ENCODE measurements around the gene NDST3. TPM values are rescaled to one million over a fixed set of nuclear protein-coding genes. Genes with fewer than 3 reads are reported as not detected.

Gene NDST3
- total and polyA plus RNA-seq, 2 of the 13 experiments (the other 11 are each of a cell fraction or from before 2014, with no cell fraction given), result not detected

DNA sequence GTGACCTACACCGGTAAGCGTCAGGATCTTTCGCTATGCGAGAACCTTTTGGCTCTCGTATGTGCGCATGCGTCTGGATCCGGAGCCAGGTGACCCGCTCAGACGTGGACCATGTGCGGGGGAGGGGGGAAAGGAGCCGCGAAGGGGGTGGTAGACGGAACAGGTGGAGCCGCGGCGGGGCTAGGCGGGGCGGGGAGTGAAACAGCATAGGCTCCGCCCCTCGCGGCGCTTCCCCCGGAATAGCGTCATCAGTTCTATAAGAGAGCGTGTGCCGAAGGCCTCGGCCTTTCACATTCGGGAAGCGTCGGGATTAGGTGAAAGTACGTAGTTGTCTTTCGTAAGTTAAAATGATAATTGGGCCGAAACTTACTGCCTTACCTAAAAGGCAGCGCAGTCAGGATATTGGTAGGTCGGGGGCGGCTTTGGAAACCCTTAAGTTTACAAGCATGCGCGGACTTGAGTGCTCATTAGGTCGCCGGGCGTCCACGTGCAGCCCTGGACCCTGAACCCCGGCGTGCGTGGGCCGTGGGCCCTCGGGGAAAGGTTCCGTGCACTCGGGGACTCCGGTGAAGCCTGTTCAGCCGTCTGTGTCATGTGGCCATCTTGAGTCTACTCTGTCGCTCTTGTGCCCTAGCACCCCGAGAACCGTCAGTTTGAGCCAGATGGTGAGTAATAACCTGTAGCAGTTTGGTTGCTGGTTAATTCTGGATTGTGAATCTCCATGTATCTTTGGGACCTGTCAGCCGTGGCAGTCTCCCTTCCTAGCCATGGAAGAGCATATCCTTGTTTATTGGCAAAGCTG lies 244.4 kb downstream of the NDST3 start (continued):
- TF ChIP-seq, protein P1, sequence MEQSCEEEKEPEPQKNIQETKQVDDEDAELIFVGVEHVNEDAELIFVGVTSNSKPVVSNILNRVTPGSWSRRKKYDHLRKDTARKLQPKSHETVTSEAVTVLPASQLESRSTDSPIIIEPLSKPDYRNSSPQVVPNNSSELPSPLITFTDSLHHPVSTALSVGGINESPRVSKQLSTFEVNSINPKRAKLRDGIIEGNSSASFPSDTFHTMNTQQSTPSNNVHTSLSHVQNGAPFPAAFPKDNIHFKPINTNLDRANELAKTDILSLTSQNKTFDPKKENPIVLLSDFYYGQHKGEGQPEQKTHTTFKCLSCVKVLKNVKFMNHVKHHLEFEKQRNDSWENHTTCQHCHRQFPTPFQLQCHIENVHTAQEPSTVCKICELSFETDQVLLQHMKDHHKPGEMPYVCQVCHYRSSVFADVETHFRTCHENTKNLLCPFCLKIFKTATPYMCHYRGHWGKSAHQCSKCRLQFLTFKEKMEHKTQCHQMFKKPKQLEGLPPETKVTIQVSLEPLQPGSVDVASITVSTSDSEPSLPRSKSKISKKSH (CRISPR knock-in tag; IDR thresholded peaks at IDR 0.05; ENCODE audit: borderline replicate concordance), result no peak
- peak; percentile 42 for TF ChIP-seq SRSF1 (optimal IDR thresholded peaks at IDR 0.05; ENCODE audit: low read depth, low read length)
- peak; percentile 57; the same call in 1 of the 2 replicates for TF ChIP-seq ZNF333 (CRISPR knock-in tag; IDR thresholded peaks at IDR 0.05; ENCODE audit: borderline replicate concordance)
- TF ChIP-seq, protein P2, sequence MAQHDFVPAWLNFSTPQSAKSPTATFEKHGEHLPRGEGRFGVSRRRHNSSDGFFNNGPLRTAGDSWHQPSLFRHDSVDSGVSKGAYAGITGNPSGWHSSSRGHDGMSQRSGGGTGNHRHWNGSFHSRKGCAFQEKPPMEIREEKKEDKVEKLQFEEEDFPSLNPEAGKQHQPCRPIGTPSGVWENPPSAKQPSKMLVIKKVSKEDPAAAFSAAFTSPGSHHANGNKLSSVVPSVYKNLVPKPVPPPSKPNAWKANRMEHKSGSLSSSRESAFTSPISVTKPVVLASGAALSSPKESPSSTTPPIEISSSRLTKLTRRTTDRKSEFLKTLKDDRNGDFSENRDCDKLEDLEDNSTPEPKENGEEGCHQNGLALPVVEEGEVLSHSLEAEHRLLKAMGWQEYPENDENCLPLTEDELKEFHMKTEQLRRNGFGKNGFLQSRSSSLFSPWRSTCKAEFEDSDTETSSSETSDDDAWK (CRISPR knock-in tag; IDR thresholded peaks at IDR 0.05), result no peak
- peak; percentile 80 for TF ChIP-seq BRD4 (CRISPR knock-in tag; IDR thresholded peaks at IDR 0.05)
- peak; percentile 78 for TF ChIP-seq IRF2 (CRISPR knock-in tag; IDR thresholded peaks at IDR 0.05)
- no peak for TF ChIP-seq ZNF264 (CRISPR knock-in tag; IDR thresholded peaks at IDR 0.05)
- no peak for TF ChIP-seq SAFB2 (CRISPR knock-in tag; IDR thresholded peaks at IDR 0.05; ENCODE audit: borderline replicate concordance, low read depth)
- TF ChIP-seq, protein P3, sequence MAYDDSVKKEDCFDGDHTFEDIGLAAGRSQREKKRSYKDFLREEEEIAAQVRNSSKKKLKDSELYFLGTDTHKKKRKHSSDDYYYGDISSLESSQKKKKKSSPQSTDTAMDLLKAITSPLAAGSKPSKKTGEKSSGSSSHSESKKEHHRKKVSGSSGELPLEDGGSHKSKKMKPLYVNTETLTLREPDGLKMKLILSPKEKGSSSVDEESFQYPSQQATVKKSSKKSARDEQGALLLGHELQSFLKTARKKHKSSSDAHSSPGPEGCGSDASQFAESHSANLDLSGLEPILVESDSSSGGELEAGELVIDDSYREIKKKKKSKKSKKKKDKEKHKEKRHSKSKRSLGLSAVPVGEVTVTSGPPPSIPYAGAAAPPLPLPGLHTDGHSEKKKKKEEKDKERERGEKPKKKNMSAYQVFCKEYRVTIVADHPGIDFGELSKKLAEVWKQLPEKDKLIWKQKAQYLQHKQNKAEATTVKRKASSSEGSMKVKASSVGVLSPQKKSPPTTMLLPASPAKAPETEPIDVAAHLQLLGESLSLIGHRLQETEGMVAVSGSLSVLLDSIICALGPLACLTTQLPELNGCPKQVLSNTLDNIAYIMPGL (CRISPR knock-in tag; IDR thresholded peaks at IDR 0.05; ENCODE audit: borderline replicate concordance in 1 of 2, low read depth in 1 of 2), result peak; percentile 67 to 71
- no peak; the same call in 1 of the 2 replicates for TF ChIP-seq ZNF446 (CRISPR knock-in tag; IDR thresholded peaks at IDR 0.05)
- peak; percentile 63 for TF ChIP-seq GFI1 (CRISPR knock-in tag; IDR thresholded peaks at IDR 0.05; ENCODE audit: borderline replicate concordance)
- TF ChIP-seq RXRA (CRISPR knock-in tag; IDR thresholded peaks at IDR 0.05), result peak; percentile 72
- no peak for TF ChIP-seq PAWR (CRISPR knock-in tag; IDR thresholded peaks at IDR 0.05; ENCODE audit: borderline replicate concordance)
- no peak; the same call in 1 of the 2 replicates for TF ChIP-seq CHD2 (IDR thresholded peaks at IDR 0.05; ENCODE audit: low read depth, low read length)
- no peak for TF ChIP-seq ZFP82 (CRISPR knock-in tag; IDR thresholded peaks at IDR 0.05; ENCODE audit: borderline replicate concordance)
- TF ChIP-seq ZNF343 (CRISPR knock-in tag; IDR thresholded peaks at IDR 0.05), result peak; percentile 59; the same call in 1 of the 2 replicates
- peak; percentile 90 for TF ChIP-seq KLF12 (CRISPR knock-in tag; IDR thresholded peaks at IDR 0.05; ENCODE audit: borderline replicate concordance)
- peak; percentile 94 for TF ChIP-seq SNAI1 (CRISPR knock-in tag; IDR thresholded peaks at IDR 0.05; ENCODE audit: borderline replicate concordance)
- peak in 1 of 2 experiments; percentile 96; a peak in 2 of 4 replicates for TF ChIP-seq KLF16 (CRISPR knock-in tag; IDR thresholded peaks at IDR 0.05)
- TF ChIP-seq ZMYM4 (CRISPR knock-in tag; IDR thresholded peaks at IDR 0.05), result peak; percentile 94
- TF ChIP-seq, protein P4, sequence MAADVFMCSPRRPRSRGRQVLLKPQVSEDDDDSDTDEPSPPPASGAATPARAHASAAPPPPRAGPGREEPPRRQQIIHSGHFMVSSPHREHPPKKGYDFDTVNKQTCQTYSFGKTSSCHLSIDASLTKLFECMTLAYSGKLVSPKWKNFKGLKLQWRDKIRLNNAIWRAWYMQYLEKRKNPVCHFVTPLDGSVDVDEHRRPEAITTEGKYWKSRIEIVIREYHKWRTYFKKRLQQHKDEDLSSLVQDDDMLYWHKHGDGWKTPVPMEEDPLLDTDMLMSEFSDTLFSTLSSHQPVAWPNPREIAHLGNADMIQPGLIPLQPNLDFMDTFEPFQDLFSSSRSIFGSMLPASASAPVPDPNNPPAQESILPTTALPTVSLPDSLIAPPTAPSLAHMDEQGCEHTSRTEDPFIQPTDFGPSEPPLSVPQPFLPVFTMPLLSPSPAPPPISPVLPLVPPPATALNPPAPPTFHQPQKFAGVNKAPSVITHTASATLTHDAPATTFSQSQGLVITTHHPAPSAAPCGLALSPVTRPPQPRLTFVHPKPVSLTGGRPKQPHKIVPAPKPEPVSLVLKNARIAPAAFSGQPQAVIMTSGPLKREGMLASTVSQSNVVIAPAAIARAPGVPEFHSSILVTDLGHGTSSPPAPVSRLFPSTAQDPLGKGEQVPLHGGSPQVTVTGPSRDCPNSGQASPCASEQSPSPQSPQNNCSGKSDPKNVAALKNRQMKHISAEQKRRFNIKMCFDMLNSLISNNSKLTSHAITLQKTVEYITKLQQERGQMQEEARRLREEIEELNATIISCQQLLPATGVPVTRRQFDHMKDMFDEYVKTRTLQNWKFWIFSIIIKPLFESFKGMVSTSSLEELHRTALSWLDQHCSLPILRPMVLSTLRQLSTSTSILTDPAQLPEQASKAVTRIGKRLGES (CRISPR knock-in tag; IDR thresholded peaks at IDR 0.05; ENCODE audit: borderline replicate concordance), result peak; percentile 76; the same call in 1 of the 2 replicates
